Measurements from ENCODE around the gene CACFD1.

CACFD1 gene

DNA sequence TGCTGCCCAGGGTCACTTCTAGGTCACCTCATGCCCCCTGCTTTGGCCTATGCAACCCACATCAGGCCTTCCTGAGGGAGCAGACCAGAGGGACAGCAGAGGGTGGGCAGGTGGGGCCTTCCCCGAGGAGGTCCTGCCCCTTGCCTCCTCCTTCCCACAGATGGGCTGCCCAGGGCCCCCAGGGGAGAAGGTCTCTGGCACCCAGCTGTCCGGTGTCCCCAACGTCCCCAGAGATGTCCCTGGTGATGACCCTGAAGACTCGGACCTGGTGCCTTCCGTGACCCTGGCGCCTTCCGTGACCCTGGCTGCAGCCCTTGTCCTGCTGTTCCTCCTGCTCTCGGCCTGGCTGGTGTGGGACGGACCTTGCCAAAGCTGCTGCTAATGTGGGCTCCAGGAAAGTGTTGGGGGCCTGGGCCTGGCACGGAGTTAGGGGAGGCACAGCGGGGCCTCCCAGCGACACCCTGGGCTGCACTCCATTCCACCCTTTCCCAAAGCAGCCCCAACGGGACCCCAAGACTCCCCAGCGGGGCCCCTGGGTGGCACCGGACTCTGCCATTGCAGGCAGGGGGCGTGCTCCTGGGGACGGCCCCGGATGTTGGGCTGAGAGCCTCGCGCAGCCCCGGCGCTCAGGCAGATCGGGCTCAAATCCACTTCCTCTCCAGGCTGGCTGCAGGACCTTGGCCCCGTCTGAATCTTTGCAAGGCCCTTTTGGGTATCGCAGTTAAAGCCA lies 25.9 kb downstream of the CACFD1 start:
- no peak for DNase-seq

DNA sequence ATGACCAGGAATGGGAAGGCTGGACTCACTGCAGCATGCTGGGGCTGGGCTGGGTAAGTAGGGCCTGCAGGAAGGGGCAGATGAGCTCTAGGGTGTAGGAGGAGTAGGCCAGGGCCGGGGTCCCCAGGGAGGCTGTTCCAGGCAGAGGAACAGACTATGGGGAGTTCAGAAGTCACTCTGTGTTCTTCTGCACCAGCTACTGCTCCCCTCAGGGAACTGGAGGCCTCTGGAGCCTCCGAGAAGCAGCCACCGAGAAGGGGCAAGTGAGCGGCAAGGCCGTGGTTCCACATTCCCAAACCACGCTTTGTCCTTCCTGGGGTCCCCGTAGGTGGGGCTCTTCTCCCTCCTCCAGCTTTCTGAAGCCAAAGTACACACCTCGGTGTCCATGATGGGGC lies 27.6 kb downstream of the CACFD1 start:
- DNase-seq = no peak

DNA sequence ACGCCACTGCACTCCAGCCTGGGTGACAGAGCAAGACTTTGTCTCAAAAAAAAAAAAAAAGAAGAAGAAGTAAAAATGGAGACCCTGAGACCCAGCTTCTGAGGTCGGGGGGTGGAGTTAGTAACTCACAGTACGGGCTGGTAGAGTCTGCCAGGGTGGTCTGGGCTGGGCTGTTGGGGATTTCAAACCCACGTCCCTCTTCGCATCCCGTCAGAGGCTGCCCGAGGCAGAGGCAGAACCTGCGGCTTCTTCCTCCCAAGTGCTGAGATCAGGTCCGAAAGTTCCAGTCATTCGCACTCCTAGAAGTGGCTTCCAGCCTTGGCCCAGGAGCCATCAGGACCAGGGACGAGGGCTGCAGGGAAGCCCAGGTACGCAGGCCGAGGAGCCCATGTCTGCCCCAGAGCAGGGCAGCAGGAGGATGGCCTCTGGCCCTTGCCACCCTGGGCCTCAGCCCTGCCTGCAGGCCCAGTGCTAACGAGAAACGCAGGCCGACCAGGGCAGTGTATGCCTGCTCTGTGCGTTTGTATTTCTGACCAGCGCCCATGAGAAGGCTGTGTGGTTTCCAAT lies 29.0 kb downstream of the CACFD1 start:
- no peak for DNase-seq

DNA sequence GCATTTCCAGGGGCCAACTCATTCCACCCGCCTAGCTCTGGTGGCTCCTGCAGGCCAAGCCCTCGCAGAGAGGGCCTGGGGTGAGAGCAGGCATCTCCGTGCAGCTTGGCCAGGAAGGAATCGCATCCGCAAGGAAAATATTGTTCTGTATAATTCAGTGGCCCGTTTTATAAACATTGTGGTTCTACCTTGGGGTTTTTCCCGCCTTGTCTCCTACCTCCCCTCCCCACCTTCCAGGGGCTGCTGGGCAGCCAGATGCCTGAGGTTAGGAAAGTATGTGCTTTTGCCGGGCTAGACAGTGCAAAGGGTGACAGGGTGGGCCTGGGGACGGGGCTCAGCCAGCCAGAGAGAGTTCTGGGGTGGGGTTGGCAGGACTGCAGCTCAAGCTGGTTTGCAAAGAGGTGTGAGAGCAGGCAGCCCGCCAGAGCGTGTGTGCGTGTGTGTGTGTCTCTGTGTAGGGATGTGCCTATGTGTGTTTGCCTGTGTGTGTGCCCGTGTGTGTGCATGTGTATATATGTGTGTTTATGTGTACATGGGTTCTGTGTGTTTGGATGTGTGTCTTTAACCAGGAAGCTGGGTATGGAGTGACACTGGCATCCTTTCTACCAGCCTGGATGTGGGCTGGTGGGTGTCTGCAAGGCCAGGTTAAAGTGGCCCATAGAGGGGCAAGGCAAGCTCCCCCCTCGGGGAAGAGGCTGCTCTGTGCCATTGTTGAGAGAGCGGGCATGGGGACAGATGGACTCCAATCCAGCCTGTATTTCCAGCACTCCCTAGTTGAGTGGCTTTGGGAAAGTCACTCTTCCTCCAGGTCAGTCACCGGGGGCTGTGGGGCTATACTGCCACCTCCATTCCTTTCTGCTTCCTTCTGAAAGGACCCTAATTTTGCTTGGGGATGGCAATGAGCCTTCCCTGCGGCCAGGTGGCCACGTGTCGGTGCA lies 29.7 kb downstream of the CACFD1 start:
- DNase-seq = no peak

DNA sequence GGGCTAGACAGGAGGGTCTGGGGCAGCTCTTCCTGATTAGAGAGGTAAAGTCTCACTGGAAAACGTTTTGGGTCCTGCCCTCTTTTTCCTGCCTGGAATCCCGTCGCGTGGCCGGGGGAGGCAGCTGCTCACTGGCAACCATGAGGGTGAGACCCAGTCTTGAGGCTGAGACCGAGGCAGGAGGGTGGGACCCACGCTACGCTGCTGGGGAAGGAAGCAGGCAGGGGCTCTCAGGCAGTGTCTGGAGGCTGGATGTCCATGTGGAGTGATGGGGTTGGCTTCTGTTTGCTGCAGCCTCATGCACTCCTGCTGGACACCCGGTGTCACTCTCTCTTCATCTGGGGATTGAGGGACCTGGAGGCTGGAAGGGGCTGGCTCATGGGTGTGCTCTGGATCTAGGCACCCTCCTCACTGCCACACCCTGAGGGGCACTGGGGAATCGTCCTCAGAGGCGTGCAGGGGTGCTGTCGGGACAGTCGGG lies 30.5 kb downstream of the CACFD1 start:
- no peak for DNase-seq

DNA sequence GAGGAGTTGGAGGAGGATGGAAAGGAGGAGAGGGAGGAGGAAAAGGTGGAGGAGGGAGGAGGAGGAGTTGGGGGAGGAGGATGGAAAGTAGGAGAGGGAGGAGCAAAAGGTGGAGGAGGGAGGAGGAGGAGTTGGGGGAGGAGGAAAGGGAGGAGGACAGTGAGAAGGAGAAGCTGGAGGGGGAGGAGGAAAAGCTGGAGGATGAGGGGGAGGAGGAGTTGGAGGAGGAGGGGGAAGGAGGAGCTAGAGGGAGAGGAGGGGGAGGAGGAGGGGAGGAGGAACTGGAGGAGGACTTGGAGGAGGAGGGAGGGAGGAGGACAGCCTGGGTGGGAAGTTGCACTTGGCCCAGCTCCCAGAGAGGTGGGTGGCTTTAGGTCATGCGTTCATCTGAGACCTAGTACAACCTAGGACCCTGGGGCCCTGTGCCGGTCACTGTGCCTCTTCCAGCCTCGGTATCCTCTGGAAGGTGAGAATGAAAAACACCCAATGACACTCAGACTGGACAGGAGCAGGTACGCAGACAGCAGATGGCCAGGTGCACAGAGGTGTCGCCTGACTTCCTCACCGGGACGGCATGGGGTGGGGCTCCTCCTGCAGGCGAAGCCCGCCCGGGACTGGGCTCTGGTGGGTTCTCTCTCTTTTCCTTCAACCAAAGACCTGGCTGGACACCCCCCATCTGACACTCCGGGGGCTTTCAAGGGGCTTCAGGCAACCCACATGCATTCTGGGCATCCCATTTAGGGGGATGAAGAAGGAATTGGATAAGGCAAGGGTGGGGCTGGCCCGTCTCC lies 31.3 kb downstream of the CACFD1 start:
- DNase-seq = no peak

DNA sequence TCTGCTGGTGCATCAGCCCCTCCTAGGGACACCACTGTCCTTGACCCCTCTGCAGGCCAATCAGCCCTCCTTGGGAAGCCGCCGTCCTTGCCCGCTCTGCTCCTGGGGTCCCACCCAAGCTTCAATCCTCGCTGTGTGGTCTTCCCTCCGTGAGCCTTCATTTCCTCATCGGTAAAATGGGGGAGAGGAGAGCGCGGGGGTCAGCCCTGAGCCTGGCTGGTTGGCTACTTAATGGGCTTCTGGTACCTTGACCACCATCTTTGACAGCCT lies 31.8 kb downstream of the CACFD1 start:
- no peak for DNase-seq

DNA sequence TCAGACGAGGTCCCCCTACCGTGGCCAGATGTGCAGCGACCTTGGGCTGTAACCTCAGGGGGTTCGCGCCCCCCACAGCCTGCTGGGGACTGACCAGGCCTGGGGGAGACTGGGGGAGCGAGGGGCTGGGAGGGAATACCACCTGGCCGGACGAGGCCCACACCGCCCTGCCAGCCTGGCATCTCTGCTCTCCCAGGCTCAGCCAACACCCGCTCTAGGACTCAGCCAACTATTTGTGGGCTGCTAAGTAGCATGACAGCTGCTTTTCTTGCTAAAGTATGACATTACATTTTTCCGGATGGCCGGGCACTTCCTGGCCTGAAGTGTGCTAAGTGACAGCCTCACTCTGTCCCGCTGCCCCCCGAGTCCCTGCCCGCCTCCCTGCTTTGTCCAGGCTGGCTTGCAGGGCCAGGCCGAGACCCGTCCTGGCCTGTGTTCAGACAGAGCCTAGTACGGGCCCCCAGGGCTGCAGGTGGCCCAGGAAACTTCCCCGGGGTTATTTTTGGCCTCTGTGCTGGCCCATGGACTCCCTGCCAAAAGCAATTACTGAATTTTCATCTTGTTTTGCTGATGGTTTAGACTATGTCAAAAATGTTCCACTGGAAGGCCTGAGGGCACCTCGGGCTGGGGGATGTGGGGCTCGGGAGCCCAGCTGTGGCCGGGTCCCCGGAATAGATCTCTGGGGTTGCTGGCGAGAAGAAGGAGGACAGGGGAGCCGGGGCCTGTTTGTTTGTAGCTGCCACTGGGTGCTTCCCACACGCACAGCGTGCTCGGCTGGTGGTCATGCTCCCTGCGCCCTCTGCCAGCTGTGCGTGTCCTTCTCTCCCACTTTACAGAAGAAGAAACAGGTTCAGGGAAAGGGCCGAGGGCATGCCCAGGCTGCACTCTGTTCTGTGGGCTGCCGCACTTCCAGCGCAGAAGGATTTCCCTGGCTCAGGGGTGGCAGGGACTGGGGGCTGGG lies 32.6 kb downstream of the CACFD1 start:
- DNase-seq = no peak

DNA sequence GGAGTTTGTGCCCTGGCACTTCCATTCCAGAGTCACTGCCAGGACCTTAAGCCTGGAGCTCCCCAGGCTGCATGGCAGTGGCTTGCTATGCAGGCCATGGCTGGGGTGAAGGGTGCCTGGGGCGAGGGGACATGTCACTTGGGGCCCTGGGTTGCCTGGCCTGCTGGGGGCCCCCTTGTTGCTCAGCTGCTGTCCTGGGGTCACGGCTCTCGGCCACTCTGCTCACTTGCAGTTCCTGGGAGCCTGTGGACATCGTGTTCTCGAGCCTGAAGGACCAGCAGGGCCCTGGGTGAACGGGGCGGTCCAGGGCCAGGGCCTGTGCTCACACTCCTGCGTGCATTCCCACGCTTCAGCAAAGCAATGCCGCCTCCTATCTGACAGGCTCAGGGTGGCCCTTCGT lies 33.6 kb downstream of the CACFD1 start:
- DNase-seq = no peak

DNA sequence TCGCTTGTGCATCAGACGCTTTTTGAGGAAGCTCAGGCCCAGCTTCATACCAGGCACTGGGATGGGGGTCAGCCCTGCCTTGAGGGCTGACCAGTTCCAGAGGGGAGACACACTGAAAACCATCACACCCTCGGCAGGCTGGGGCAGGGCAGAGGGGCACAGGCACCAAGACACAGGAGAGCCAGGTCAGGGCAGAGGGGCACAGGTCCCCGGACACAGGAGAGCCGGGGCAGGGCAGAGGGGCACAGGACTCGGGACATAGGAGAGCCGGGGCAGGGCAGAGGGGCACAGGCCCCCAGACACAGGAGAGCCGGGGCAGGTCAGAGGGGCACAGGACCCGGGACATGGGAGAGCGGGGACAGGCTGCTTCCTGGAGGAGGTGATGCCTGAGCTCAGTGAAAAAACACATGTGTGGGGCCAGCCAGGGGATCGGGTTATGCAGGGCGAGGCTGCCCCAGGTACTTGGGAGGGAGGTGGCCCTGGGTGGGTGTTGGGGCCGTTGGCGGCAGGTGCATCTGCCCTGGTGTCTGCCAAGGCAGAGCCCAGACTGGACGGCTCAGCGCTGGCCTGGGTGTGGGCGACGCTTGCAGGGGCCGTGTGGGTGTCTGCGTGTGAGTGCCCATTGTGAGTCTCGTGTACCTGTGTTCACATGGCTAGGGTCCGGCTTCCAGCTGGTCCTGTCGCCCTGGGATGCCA lies 34.2 kb downstream of the CACFD1 start:
- DNase-seq = no peak

DNA sequence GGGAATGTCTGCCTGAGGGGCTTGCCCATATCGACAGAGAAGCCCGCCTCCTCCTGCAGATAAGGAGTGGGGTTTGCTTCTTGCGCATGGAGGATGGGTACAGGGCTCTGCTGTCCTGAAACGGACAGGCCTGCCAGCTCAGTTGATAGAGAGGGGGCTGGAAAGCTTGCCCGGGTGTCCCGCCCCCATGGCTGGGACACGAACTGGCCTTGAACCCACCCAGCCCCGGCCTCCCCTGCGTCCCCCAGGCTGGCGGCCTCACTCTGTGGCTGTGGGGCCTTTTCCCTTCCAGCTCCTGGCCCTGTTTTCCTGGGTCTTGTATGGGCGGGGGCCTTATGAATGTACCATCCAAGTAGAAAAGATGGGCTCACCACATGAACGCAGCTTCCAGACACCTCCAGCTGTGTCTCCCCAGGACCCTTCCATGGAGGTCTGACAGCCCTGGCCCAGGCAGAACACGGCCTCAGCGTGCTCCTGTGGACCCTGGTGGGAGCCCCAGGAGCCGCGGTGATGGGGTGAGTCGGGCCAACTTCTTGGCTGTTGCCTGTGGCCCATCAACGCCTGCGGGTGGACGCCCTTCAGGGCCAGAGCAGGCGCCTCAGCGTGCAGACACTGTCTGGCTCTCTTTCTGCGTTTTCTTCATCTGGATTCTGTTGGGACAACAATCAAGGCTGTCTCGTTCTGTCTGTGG lies 35.0 kb downstream of the CACFD1 start:
- DNase-seq = no peak

DNA sequence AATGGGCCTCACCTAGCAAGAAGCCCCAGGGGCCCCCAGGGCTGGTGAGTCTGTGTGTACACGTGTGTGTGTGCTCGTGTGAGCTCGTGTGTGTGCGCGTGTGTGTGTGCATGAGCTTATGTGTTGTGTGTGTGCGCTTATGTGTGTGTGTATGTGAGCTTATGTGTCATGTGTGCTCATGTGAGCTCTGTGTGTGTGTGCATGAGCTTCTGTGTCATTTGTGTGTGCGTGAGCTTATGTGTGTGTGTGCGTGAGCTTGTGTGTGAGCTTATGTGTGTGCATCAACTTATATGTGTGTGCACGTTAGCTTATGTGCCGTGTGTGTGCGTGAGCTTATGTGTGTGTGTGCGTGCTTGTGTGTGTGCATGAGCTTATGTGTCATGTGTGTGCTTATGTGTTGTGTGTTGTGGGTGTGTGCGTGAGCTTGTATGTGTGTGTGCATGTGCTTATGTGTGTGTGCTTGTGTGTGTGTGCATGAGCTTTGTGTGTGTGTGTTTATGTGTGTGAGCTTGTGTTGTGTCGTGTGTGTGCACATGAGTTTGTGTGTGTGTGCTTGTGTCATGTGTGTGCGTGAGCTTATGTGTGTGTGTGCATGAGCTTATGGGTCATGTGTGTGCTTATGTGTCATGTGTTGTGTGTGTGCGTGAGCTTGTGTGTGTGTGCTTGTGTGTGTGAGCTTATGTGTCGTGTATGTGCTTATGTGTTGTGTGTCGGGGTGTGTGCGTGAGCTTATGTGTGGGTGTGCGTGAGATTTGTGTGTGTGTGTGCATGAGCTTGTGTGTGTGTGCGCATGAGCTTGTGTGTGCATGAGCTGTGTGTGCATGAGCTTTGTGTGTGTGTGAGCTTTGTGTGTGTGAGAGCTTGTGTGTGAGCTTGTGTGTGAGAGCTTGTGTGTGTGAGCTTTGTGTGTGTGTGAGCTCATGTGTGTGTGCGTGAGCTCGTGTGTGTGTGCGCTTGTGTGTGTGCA lies 35.8 kb downstream of the CACFD1 start:
- DNase-seq = no peak

DNA sequence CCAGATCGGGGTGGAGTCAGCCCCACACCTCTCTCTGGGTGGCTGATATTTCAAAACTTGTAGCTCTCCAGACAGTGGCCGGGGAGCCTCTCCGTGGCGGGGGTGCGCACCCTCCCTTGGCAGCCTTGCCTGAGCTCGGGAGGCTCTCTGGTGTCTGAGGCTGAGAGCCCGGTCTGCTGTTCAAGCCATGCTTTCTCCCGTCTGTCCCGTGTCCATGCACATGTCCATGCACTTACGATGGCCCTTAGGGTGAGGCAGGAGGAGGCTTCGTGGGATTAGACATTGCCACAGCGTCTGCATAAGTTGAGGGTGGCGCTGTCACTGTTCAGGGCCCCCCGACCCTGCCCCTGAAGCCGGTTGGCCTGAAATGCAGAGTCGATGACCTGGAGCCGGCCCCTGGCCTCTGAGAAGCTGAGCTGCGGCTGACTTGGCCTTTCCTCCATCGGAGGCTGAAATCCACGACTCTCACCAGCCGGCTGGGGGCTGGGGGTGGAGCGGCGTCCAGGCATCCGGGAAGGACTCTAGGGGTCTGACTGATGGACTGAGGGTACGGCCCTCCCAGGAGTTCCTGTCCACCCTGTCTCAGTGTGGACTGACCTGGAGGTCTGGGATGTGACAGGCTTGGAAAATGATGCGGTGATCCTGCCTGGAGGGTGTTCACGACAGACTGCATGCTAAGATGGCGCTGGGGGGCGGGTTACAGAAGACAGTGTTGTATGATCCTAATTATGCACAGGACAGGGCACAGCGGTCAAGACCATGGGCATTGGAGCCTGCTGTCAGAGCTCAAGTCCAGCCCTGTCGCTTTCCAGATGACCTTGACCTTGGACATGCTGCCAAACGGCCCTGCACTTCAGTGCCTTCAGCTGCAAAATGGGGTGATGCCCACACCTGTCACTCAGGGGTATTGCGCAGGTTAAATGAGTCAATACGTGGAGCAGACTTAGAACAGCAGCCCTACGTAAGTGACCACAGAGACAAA lies 37.4 kb downstream of the CACFD1 start:
- DNase-seq = no peak

DNA sequence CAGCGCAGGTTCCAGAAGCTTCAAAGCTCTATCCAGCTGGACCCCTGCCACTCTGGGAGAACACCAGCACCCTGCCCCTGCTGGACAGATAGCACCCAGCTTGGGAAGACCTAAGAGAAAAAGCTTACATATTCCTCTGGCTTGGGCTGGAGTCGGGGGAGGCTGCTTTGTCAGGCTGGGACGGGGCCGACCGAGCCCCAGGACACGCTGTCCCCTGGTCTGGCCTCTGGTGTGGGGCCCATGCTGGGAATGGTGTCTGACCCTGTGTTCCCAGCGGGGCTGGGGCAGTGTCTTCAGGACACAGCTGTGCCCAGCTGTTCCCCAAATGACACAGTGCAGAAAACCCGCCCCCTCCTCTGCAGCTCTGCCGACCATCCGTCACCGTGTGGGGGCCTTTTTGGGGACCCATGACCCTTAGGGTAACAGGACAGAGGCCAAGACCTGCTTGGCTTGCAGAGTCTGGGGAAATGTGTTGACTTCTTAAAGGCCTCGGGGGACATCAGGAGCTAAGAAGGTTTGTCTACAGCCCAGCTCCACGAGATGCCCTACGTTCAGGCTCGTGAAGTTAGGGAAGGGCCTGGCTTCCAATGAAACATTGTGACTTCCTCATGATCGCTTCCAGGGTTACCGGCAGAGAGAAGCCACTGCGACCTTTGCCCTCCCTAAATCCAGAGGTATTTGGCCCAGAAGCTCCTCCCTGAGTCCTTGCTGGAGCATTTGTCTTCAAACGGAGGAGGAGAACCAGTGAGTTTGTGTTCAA lies 39.5 kb downstream of the CACFD1 start:
- DNase-seq = no peak

DNA sequence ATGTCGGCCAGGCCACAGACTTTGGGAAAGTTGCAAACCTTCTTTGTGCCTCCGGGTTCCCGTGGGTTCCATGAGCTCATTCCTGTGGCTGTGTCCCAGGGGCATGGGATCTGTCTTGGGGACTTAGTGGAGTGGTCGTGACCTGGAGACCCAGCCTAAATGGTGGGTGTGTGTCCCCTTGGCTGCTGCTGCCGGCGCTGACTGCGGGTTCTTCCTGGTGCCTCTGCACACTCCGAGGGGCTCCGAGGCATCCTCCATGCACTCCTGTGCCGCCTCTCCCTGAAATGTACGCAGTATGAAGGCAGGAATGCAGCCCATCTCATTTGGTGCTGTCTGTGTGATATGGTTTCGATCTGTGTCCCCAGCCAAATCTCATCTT lies 40.1 kb downstream of the CACFD1 start:
- no peak for DNase-seq

DNA sequence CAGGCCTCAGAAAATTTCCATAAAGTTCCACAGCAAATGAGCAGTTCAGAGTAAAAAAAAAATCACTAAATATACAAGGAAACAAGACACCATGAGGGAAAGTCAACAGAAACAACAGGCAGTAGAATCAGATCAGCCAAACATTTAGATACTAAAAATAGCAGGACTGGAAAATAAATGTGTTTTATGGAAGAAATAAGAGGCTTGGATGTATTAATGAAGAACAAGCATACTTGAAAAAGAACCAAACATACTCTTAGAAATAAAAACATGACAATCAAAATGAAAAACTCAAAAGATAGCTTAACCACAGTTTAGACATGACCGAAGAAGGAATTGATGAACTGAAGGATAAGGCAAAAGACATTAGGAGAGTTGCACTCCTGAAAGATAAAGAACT lies 42.3 kb downstream of the CACFD1 start:
- no peak for DNase-seq

DNA sequence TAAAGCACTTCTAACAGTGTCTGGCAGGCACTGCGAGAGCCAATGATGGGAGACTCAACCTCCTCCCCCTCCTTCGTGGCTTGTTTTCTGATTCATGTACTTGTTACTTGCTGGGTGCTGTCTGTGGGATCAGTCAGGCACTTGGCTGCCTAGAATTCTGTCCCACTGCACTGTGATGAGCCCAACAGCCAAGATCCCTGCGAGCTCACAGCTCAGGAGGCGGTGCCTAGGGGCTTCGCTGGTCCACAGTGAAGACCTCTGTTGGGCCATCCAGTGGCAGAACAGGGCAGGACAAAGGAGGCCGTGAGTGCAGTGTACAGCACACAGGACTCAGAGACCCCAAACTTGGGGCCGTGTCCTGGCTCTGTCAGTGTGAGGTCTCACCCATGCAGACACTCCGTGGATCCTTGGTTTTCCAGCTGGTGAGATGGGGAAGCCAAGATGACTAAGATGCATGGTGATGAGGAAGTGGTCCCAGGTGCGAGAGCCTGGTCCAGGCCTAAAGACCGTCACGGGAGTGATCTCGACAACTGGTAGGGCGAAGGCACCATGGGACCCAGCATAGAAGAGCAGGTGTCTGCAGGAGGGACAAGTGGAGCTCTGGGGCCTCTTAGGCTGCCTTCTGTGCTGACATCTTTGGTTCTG lies 45.5 kb downstream of the CACFD1 start:
- no peak for DNase-seq

All from NK-92 treated with Interleukin-12 subunit alpha and Interleukin-12 subunit beta, amount 100 ng/mL, for 24 hours (cell line).